T-helper 2 cell treated with Interferon-gamma antibody and Interleukin-4, amounts not matched to agents 5 μg/mL and 100 μg/mL, for 36 hours (primary cell): ENCODE data around the gene GRIN2A.

Experiments
- DNase-seq: peaks from one replicate; pipeline ENCODE4 v3.0.0; 2021; ENCODE audit warnings: low spot score
- H3K27ac Mint-ChIP-seq: one replicate; pipeline ENCODE4 v1.8.0; 2021; ENCODE audit warnings: mild to moderate bottlenecking, mixed read lengths
- H3K27me3 Mint-ChIP-seq: one replicate; pipeline ENCODE4 v1.8.0; 2021; ENCODE audit warnings: low read depth, mixed read lengths
- H3K36me3 Mint-ChIP-seq: one replicate; pipeline ENCODE4 v1.8.0; 2021; ENCODE audit warnings: low read depth, mixed read lengths
- H3K4me1 Mint-ChIP-seq: one replicate; pipeline ENCODE4 v1.8.0; 2021; ENCODE audit warnings: low read depth, mixed read lengths
- H3K4me3 Mint-ChIP-seq: one replicate; pipeline ENCODE4 v1.8.0; 2022; ENCODE audit warnings: mild to moderate bottlenecking, moderate library complexity, mixed read lengths
- H3K9me3 Mint-ChIP-seq: one replicate; pipeline ENCODE4 v1.8.0; 2021; ENCODE audit warnings: mixed read lengths

The GRIN2A gene

GRCh38 chr16:9932000-9932399, 250.2 kb downstream of the GRIN2A start:
- DNase-seq, result no peak
- no peaks in the 10 kb centered on the region for H3K36me3 Mint-ChIP-seq
- no peak overlapping the region for H3K27ac Mint-ChIP-seq
- peaks cover 11% of the 10 kb centered on the region for H3K9me3 Mint-ChIP-seq
- no peaks in the 10 kb centered on the region for H3K4me1 Mint-ChIP-seq
- H3K27me3 Mint-ChIP-seq, result no peaks in the 10 kb centered on the region
- no peak overlapping the region for H3K4me3 Mint-ChIP-seq

GRCh38 chr16:9929836-9930235, 252.4 kb downstream of the GRIN2A start:
- Mint-ChIP-seq H3K4me3 (no peak overlapping the region), H3K27ac (no peak overlapping the region), H3K4me1 (no peaks in the 10 kb centered on the region), H3K36me3 (no peaks in the 10 kb centered on the region), H3K9me3 (peaks cover 4% of the 10 kb centered on the region), H3K27me3 (no peaks in the 10 kb centered on the region)
- no peak for DNase-seq

GRCh38 chr16:9929313-9929712, 252.9 kb downstream of the GRIN2A start:
- no peak for DNase-seq
- Mint-ChIP-seq H3K4me1 (no peaks in the 10 kb centered on the region), H3K4me3 (no peak overlapping the region), H3K9me3 (peaks cover 4% of the 10 kb centered on the region), H3K36me3 (no peaks in the 10 kb centered on the region), H3K27me3 (no peaks in the 10 kb centered on the region), H3K27ac (no peak overlapping the region)

- Mint-ChIP-seq H3K27me3 (no peaks in the 10 kb centered on the region), H3K9me3 (no peaks in the 10 kb centered on the region), H3K36me3 (no peaks in the 10 kb centered on the region), H3K27ac (no peak overlapping the region), H3K4me3 (no peak overlapping the region), H3K4me1 (no peaks in the 10 kb centered on the region)
- DNase-seq, result no peak
Measured at GRCh38 chr16:9922441-9922840, 259.8 kb downstream of the GRIN2A start.

GRCh38 chr16:9921997-9922396, 260.2 kb downstream of the GRIN2A start:
- Mint-ChIP-seq H3K4me1 (no peaks in the 10 kb centered on the region), H3K27me3 (no peaks in the 10 kb centered on the region), H3K36me3 (no peaks in the 10 kb centered on the region), H3K9me3 (no peaks in the 10 kb centered on the region), H3K4me3 (no peak overlapping the region), H3K27ac (no peak overlapping the region)
- DNase-seq, result no peak

GRCh38 chr16:9919460-9919859, 262.8 kb downstream of the GRIN2A start:
- no peak overlapping the region for H3K4me3 Mint-ChIP-seq
- no peaks in the 10 kb centered on the region for H3K27me3 Mint-ChIP-seq
- no peaks in the 10 kb centered on the region for H3K4me1 Mint-ChIP-seq
- H3K9me3 Mint-ChIP-seq, result no peaks in the 10 kb centered on the region
- H3K36me3 Mint-ChIP-seq, result no peaks in the 10 kb centered on the region
- DNase-seq, result no peak
- no peak overlapping the region for H3K27ac Mint-ChIP-seq

GRCh38 chr16:9917691-9918090, 264.5 kb downstream of the GRIN2A start:
- no peaks in the 10 kb centered on the region for H3K27me3 Mint-ChIP-seq
- no peaks in the 10 kb centered on the region for H3K36me3 Mint-ChIP-seq
- no peak for DNase-seq
- H3K4me1 Mint-ChIP-seq, result no peaks in the 10 kb centered on the region
- no peaks in the 10 kb centered on the region for H3K9me3 Mint-ChIP-seq
- H3K27ac Mint-ChIP-seq, result no peak overlapping the region
- no peak overlapping the region for H3K4me3 Mint-ChIP-seq

GRCh38 chr16:9913604-9914326, 268.5 kb downstream of the GRIN2A start:
- H3K9me3 Mint-ChIP-seq, result peaks cover under 1% of the 10 kb centered on the region
- no peak overlapping the region for H3K4me3 Mint-ChIP-seq
- no peaks in the 10 kb centered on the region for H3K27me3 Mint-ChIP-seq
- no peaks in the 10 kb centered on the region for H3K4me1 Mint-ChIP-seq
- no peak for DNase-seq
- H3K36me3 Mint-ChIP-seq, result no peaks in the 10 kb centered on the region
- no peak overlapping the region for H3K27ac Mint-ChIP-seq

GRCh38 chr16:9911989-9912388, 270.2 kb downstream of the GRIN2A start:
- H3K4me1 Mint-ChIP-seq, result no peaks in the 10 kb centered on the region
- no peak for DNase-seq
- no peak overlapping the region for H3K4me3 Mint-ChIP-seq
- H3K27me3 Mint-ChIP-seq, result no peaks in the 10 kb centered on the region
- H3K9me3 Mint-ChIP-seq, result peaks cover 5% of the 10 kb centered on the region
- no peaks in the 10 kb centered on the region for H3K36me3 Mint-ChIP-seq
- H3K27ac Mint-ChIP-seq, result no peak overlapping the region

GRCh38 chr16:9911231-9911630, 271.0 kb downstream of the GRIN2A start:
- Mint-ChIP-seq H3K36me3 (no peaks in the 10 kb centered on the region), H3K27ac (no peak overlapping the region), H3K4me1 (no peaks in the 10 kb centered on the region), H3K9me3 (peaks cover 5% of the 10 kb centered on the region), H3K4me3 (no peak overlapping the region), H3K27me3 (no peaks in the 10 kb centered on the region)
- no peak for DNase-seq

GRCh38 chr16:9909072-9909825, 273.0 kb downstream of the GRIN2A start:
- H3K27me3 Mint-ChIP-seq, result no peaks in the 10 kb centered on the region
- no peak overlapping the region for H3K27ac Mint-ChIP-seq
- no peaks in the 10 kb centered on the region for H3K36me3 Mint-ChIP-seq
- DNase-seq, result no peak
- H3K4me3 Mint-ChIP-seq, result no peak overlapping the region
- no peaks in the 10 kb centered on the region for H3K4me1 Mint-ChIP-seq
- H3K9me3 Mint-ChIP-seq, result peaks cover 5% of the 10 kb centered on the region

- H3K4me1 Mint-ChIP-seq, result no peaks in the 10 kb centered on the region
- H3K9me3 Mint-ChIP-seq, result peaks cover 5% of the 10 kb centered on the region
- no peaks in the 10 kb centered on the region for H3K27me3 Mint-ChIP-seq
- DNase-seq, result no peak
- H3K27ac Mint-ChIP-seq, result no peak overlapping the region
- H3K36me3 Mint-ChIP-seq, result no peaks in the 10 kb centered on the region
- H3K4me3 Mint-ChIP-seq, result no peak overlapping the region
Measured at GRCh38 chr16:9908613-9909012, 273.6 kb downstream of the GRIN2A start.

- no peaks in the 10 kb centered on the region for H3K27me3 Mint-ChIP-seq
- H3K4me3 Mint-ChIP-seq, result no peak overlapping the region
- no peaks in the 10 kb centered on the region for H3K36me3 Mint-ChIP-seq
Measured at GRCh38 chr16:9907752-9908151, 274.5 kb downstream of the GRIN2A start.

GRCh38 chr16:9906218-9906617, 276.0 kb downstream of the GRIN2A start:
- H3K9me3 Mint-ChIP-seq, result peaks cover 5% of the 10 kb centered on the region
- no peaks in the 10 kb centered on the region for H3K27me3 Mint-ChIP-seq
- DNase-seq, result no peak
- no peak overlapping the region for H3K27ac Mint-ChIP-seq
- H3K4me1 Mint-ChIP-seq, result no peaks in the 10 kb centered on the region
- H3K4me3 Mint-ChIP-seq, result no peak overlapping the region
- H3K36me3 Mint-ChIP-seq, result no peaks in the 10 kb centered on the region

More at GRCh38 chr16:9907752-9908151, 274.5 kb downstream of the GRIN2A start:
- Mint-ChIP-seq H3K9me3 (peaks cover 5% of the 10 kb centered on the region), H3K4me1 (no peaks in the 10 kb centered on the region), H3K27ac (no peak overlapping the region)
- no peak for DNase-seq
